Central memory CD4-positive, alpha-beta T cell (primary cell): ENCODE data around the gene SH3TC2.
"Not testable (repeated sequence)": the region's sequence is repeated elsewhere in the genome, so short reads cannot be mapped to it uniquely, and the experiment has no call there.

Experiments used
- DNase-seq: peaks from one replicate; pipeline ENCODE4 v3.0.0; 2022
- total RNA-seq, 3 experiments: gene quantifications; one replicate each; lab custom pipeline; 2026; lab: John Stamatoyannopoulos, UW

Gene SH3TC2
- total RNA-seq, result 0 reads per million in 3 experiments

- no peak for DNase-seq
Measured at GRCh38 chr5:149063017-149063687, at the start of gene SH3TC2. Gene SH3TC2 (minus strand): TSS chr5:149063062. CDS start chr5:149063022, 40 bp downstream.

DNA sequence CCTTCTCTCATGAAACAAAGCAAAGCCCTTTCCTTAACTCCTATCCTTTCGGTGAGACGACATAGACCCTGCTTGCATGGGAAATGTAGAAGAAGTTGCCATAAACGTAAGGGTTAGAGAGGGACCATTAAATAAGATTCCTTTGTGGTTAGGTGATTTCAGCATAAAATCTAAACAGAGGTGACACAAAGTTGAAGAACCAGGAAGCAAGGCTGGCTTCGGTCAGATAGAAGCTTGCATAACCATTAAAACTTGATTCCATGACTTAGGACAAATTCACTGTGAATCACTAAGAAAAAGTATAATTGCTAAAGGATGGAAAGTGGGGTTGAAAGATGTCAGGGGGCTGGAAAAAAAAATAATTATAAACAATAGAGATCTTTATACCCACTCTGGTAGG, 47.5 kb upstream of the SH3TC2 start:
- no peak for DNase-seq

- DNase-seq, result no peak
Measured at GRCh38 chr5:149108651-149109280, 45.9 kb upstream of the SH3TC2 start.

- DNase-seq, result no peak
Measured at GRCh38 chr5:149100331-149100730, 37.5 kb upstream of the SH3TC2 start.

GRCh38 chr5:149099920-149100319, 37.1 kb upstream of the SH3TC2 start:
- DNase-seq, result no peak

- DNase-seq, result no peak
Measured at GRCh38 chr5:149094996-149095395, 32.1 kb upstream of the SH3TC2 start.

- DNase-seq, result no peak
Measured at GRCh38 chr5:149093625-149094024, 30.8 kb upstream of the SH3TC2 start.

DNA sequence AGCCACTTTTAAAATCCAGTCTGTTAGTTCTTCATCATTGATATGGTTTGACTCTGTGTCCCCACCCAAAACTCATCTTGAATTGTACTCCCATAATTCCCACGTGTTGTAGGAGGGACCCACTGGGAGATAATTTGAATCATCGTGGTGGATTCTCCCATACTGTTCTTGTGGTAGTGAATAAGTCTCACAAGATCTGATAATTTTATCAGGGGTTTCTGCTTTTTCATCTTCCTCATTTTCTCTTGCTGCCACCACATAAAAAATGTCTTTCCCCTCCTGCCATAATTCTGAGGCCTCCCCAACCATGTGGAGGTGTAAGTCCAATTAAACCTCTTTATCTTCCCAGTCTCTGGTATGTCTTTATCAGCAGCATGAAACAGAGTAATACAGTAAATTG, 26.9 kb upstream of the SH3TC2 start:
- DNase-seq, result no peak

- no peak for DNase-seq
Measured at GRCh38 chr5:149088686-149089085, 25.8 kb upstream of the SH3TC2 start.

DNA sequence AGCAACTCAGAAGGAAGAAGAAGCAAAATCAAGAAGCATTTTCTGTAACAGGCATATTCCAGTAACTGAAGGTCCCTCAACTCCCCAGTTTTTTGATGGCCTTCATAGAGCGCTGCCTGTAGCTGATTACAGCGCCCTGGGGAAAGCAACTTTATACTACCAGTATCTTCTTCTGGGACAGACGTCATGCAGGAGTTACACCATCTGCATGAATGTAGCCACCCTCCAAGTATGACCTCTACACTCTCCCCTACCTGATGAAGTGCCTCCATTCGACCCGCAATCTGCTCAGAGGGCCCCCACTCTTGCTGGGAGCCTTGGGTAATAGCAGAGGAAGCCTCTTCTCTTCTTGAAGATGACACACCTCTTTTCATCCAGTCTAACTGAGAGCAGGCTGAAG, 21.0 kb upstream of the SH3TC2 start:
- DNase-seq, result no peak

GRCh38 chr5:149082271-149082670, 19.4 kb upstream of the SH3TC2 start:
- no peak for DNase-seq

GRCh38 chr5:149080294-149080693, 17.4 kb upstream of the SH3TC2 start:
- no peak for DNase-seq

- DNase-seq, result peak; percentile 41
Measured at GRCh38 chr5:149079883-149080282, 17.0 kb upstream of the SH3TC2 start.

DNA sequence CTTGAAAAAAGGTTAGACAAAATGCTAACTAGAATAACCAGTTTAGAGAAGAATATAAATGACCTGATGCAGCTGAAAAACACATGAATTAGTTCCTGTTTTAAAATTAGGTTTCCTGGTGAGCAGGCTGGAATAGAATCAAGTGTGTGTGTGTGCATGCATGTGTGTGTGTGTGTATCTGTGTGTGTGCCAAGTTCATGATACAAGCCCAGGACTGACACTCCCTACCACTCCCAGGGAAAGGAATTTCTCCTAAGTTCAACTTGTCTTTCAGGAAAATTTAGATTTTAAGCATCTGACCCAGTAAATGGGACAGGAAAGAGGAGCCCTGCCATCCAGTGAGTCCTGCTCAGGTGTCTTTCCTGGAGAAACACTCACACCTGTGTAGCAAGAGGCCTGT, 11.2 kb upstream of the SH3TC2 start:
- not testable (repeated sequence) for DNase-seq

- no peak for DNase-seq
Measured at GRCh38 chr5:149073213-149073612, 10.4 kb upstream of the SH3TC2 start.

GRCh38 chr5:149072791-149073190, 9.9 kb upstream of the SH3TC2 start:
- DNase-seq, result no peak

DNA sequence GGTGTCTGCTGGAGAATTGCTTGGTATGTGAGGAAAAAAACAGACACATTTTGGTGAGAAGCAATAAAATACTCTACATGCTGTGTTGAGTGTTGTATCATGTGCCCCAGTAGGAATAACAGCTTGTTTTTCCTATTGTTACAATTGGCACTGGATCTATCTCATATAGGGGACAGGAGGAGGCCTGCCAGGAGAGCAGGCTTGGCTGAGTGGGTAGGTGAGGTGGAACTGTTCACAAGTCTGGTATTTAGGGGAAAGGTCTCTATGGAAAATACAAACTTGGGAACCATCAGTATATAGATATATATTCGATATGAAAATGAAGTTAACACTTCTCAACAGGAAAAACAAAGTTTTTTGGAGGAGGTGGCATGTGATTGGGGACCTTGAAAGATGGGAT, 9.5 kb upstream of the SH3TC2 start:
- DNase-seq, result no peak

DNA sequence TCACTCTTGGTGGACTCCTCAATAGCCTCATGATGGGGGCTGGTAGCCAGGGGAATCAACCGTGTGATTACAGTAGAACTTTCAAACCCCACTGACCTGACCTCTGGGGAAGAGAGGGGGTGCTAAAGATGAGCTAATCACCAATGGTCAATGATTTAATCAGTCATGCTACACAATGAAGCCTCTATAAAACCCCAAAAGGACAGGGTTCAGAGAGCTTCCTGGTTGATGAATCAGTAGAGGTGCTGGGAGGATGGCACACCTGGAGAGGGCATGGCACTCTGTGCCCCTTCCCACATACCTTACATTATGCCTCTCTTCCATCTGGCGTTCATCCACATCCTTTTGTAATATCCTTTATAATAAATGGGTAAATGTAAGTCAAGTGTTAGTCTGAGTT, 8.9 kb upstream of the SH3TC2 start:
- DNase-seq, result no peak

DNA sequence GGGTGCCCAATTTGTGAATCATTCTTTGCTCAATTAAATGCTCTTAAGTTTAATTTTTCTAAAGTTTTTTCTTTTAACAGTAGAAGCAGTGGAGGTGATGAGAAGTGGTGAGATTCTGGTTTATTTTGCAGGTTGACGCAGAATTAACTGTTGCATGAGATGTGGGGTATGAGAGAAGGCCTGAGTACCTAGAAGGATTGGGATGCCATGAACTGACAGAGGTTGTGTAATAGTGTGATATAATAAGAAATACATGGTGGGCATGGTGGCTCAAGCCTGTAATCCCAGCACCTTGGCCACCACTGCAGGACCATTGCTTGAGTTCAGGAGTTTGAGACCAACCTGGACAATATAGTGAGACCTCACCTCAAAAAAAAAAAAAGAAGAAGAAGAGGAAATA, 8.4 kb upstream of the SH3TC2 start:
- no peak for DNase-seq

DNA sequence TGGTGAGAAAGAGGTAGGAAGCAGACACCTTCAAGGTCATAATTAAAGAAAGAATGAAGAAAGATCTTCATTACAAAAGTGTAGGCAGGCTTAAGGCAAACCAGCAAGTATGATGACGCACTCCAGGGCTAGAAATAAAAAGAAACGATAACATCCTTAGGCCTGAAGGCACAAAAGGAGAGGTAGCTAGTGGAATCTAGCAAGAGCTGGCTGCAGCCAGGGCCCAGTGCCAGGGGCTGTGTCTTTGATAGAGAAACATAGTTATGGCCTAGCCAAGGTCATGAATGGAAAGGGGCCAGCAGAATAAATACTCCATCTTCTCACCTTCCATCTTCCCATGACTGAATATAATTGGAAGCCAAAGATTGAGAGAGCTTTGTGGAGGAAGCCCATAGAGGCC, 6.8 kb upstream of the SH3TC2 start:
- DNase-seq, result no peak

- no peak for DNase-seq
Measured at GRCh38 chr5:149063896-149064478, 1.1 kb upstream of the SH3TC2 start.

- DNase-seq, result no peak
Measured at GRCh38 chr5:149062371-149063016, 368 bp downstream of the SH3TC2 start.

DNA sequence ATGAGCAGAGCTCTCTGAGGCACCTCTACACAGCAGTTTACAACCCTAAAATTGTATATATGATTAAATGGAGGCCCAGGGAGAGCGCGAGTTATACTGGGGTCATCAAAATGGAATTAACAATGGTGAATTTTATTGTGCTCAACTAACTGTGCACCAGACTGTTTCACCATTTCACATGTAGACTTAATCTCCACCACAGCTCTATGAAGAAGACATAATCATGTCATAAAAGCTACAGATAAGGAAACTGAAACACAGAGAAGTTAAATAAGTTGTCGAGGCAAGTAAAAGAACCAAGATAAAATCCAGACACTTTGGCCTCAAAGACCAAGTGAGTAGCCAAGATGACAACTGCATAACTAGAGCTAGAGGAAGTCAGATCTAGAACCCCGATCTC, 1.5 kb downstream of the SH3TC2 start:
- no peak for DNase-seq

GRCh38 chr5:149060325-149060724, 2.5 kb downstream of the SH3TC2 start:
- no peak for DNase-seq
